Measurements from ENCODE around the gene PPP1R12B.
"Not testable (repeated sequence)": the region's sequence is repeated elsewhere in the genome, so short reads cannot be mapped to it uniquely, and the experiment has no call there.

The PPP1R12B gene

DNA sequence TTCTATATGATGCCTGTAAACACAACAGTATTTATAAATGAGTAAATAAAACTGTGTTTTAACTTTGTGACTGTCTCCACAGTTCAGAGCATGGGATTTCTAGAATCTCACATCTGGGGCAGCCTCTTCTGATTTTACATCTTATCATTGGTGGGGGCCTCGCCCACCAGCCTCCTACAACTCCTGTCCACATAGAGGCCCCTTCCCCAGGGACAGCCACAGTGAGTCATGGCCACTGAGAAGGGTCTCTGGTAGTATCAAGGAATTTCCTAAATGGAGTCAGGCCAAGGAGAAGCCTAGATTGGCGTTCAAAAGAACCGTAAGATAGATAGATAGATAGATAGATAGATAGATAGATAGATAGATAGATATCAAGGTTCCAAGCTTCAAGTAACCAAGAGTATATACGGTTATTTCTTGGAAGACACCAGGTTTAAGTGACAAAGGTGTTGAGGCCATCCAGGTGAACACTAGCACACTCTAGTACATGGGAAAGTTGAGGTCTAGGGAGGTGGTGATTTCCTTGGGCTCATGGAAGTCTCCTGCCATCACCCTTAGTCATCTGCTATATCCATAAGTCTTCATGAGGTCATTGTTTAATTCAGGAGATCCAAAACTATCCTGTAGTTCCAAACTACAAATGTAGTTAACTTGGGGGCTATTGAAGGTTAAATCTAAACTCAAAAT lies 240.1 kb downstream of the PPP1R12B start:
- no peak for DNase-seq

DNA sequence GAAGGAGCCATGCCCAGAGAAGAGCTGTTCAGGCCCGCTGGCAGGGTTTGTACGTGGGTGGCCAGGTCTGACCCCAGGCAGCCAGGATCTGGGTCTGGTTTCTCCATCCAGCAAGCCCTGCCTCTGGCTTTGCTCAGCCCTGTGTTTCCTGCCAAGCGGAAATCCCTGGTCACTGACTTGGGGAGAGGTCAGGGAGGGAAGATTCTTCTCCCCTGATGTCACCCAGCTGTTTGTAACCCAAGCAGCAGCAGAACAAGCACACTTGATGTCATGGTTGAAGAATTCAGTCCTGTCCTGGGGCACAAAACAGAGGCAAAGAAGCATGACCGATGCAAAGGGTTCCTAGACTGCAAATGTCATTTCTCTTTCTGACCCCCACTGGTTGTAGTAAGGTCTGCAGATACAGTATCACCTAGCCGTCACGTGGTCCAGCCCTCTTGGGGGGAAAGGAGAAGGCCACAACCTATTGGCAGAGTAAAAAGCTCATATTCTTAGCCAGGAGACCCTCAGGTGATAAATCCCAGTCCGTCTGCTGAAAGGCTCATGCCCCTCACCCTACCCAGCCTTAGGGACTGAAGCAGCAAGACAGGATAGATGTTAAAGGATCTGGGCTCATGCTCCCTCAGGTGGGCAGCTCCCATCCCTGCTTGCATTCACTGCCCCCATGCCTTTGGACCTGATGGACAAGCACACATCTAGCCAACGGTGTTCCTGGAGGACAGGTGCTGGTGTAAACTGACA lies 240.9 kb downstream of the PPP1R12B start:
- DNase-seq, result no peak

- no peak for DNase-seq
Observed at GRCh38 chr1:202590126-202590525, 241.6 kb downstream of the PPP1R12B start.

- no peak for DNase-seq
Observed at GRCh38 chr1:202590975-202591411, 242.5 kb downstream of the PPP1R12B start.

DNA sequence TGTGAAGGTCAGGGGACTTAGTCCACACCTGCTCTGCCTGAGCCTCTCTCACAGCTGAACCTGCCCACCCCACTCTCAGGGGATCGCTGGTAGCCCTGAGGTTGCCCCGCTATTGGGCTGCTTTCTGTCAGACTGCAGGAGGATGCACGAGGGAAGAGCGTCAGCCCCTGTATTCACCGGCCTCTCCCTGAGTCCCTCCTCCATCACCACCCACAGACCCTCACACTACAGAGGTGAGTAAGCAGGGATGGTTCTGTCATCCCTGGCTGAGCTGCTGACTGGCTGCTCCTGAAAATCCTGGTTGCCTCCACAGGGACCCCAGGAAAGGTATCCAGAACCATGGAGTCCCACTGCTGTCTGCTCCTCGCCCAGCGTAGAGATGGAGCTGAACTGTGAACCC lies 243.0 kb downstream of the PPP1R12B start:
- no peak for DNase-seq

DNA sequence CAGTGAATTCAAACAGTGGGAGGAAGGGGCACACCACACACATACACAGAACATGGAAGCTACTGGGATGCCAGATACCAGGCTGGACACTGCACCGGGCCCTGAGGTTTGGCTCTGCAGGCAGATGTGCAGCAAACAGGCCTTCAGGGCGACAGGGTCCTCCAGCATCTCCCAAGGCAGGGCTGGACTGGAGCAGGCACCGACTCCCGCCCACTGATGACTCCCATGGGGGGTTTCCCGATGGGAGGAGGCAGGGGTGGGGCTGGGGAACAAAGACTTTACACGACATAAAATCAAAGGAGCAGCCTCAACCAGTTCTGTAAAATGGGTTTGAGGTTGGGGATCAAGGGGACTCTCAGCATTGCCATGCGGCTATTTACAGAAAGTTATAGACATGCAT lies 243.6 kb downstream of the PPP1R12B start:
- no peak for DNase-seq

DNA sequence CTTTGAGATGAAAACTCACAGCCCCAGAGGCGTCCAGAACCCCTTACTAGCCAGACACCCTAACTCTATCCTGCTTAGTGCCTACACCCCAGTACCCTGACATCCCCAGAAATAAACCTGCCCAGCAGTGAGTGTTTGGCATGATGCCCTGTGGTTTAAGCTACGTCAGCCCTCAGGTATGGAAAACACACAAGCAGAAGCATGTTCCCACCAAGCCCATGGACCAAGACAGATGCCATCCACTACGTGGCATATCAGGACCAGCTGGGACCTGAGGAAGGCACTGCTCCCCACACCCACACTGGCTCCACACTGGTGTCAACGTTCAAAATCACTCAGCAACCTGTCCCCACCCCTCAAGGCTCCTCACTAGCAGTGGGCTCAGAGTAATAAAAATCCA lies 245.3 kb downstream of the PPP1R12B start:
- DNase-seq, result no peak

DNA sequence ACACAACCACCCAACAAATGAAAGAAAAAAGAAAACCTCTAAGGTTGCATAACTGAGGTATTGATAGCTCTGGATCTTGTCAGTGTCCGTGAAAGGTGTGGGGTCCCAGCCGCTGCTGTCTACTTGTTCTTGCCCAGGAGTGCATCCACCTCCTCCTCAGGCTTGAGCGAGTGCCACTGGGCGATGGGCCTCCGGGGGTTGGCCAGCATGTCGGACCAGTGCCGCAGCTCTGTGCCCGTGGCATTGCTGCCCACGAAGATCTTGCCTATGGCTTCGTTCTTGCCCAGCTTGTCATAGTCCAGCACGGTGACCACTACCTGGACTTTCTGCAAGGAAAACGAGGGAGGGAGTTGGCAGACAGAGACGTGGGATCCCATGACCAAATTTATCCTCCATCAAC lies 248.1 kb downstream of the PPP1R12B start:
- DNase-seq, result no peak

DNA sequence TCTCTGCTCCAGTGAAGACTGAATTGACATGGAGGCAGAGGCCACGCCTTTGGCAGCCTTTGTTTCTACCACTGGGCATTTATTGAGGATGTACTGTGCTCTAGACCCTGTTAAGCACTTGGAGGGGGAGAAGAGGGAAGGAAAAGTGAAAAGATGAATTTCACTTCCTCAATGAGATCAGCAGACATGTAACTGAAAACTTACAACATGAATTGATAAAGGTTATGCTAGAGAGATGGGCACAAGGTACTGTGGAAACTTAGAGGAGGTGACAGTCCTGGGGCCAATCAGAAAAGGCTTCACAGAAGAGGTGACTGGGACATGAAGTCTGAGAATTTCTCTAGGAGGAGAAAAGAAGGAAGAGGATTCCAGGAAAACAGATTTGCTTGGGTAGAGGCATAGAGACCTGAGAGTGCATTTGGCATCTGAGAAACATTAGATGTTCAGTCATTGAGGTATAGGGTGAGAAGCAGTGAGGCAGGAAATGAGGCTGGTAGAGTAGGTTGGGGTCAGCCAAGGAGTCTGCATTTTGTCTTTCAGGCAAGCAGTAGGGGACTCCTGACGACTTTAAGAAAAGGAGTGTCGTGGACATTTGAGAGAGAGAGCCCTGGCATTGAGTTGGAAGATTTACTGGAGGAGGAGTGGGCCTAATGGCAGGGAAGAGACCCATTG lies 248.7 kb downstream of the PPP1R12B start:
- no peak for DNase-seq

- DNase-seq, result peak; percentile 14
Observed at GRCh38 chr1:202599669-202600431, 251.4 kb downstream of the PPP1R12B start.

DNA sequence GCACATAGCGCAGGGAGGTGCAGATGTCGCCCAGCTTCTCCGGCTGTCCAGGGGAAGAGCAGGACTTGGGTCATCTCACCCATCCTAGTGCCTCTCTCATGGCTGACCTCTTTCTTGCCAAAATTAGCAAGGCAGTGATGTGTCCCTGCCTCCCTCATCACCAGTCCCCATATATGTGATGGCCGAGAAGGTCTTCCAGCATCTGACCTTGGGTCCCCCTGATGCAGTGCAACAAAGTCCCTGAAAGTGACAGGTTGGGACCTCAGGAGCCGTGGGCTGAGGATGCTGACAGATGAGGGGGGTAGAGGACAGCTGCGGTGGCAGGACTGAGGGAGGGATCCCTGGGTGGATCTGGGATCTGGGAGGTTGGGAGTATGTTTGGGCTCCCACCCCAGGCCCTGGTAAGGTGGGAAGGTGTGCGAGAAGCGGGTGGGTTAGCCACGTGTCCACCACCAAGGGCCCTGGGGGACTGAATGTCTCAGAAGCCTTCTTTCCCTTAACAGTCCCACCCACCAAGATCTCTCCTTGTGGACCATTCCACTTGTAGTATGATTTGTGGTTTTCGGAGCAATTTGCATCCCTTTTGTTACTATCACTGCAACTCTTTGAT lies 252.0 kb downstream of the PPP1R12B start:
- DNase-seq, result no peak

GRCh38 chr1:202603435-202603834 lies 254.9 kb downstream of the PPP1R12B start:
- no peak for DNase-seq

DNA sequence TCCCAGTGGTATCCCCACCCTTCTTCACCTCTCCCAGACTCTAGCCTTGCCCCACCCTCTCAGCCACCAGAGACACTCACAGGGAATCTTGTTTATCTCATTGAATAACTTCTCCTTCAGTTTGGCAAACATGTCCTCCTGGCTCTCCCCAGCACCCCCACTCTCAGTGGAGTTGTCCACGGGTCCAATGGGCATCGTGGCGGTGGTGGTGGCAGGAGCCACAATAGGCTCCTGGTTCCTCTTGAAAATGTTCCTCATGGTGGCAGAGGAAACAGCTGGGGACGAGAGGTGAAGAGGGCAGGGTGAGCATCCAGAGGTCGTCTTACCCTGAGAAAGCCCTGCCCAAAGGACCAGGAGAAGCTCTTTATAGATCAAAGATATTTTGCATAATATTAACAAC lies 257.0 kb downstream of the PPP1R12B start:
- no peak for DNase-seq

DNA sequence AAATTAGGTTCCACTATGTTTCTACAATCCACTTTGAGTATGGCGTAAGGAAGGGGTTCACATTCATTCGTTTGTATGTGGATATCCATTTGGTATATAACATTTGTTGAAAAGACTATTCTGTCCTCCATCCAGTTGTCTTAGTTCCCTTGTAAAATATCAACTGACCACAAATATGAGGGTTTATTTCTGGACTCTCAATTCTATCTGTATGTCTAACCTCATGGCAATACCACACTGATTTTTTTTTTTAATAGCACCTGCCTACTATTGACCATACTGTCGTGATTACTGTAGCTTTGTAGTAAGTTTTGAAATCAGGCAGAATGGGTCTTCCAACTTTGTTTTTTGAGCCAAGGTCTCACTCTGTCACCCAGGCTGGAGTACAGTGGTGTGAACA lies 263.5 kb downstream of the PPP1R12B start:
- not testable (repeated sequence) for DNase-seq

DNA sequence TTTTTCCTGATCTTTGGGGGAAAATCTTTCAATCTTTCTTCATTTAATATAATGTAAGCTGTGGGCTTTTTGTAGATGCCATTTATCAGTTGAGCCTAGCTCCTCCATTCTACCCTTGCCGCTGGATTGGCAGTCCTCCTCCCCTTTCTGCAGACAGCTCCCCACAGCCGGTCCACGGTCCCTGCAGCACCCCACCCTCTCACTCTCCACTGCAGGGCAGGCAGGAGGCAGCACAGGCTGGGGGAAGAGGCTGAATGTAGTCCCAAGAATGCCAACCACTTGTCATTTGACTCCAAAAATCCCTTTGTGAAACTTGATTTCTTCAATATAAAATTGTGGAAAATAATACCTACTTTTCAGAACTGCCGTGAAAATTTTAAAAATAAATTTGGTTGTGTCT lies 265.1 kb downstream of the PPP1R12B start:
- no peak for DNase-seq

GRCh38 chr1:202614363-202615207 lies 266.1 kb downstream of the PPP1R12B start:
- not testable (repeated sequence) for DNase-seq

DNA sequence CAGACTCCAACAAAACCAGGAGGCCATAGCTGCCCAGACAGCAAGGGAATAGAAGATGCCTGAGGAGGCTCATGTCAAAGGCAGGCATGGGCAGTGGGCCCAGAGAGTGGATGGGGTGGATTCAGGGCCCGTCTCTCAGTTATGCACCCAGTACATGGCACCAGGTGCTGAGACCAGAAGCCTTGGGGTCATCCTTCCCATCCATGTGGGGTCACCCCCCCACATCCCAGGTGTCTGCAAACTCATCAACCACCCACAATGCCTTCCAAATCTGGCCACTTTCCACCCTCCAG lies 266.7 kb downstream of the PPP1R12B start:
- not testable (repeated sequence) for DNase-seq

GRCh38 chr1:202615501-202616354 lies 267.2 kb downstream of the PPP1R12B start:
- DNase-seq, result no peak

GRCh38 chr1:202616355-202616915 lies 267.9 kb downstream of the PPP1R12B start:
- DNase-seq, result no peak

DNA sequence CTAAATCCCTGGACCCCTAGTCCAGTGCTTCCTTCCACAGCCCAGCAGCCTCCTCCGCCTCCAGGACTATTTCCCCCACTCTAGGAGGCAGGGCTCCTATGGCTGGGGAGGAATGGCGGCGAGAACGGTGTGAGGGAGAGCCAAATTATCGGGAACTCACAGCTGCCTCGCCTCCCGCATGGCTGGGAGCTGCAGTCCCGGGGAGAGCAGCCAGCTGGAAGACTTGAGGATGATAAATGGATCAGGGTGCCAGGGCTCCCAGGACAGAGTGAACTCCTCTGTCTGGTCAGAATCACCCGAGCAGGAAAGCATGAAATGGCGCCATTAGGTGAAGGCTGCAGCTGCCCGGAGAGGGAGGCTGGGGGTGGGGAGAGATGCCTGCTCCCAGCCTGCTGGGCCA lies 270.5 kb downstream of the PPP1R12B start:
- DNase-seq, result not testable (repeated sequence)

DNA sequence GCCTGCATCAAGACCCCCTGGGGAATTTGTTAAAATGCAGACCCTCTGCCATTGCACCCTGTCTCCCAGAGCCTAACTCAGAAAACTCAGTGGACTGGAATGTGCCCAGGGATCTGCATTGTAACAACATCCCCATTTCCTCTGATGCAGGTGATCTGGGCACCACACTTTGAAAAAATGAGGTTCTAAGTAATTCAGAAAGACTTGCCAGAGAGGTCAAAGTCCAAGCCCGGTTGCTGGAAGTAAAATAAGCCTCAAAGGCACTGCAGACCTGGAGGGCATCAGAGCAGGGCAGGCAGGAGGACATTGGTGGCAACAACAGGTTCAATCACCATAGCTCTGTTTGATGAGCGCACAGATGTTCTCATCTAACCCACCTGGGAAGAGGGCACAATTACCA lies 271.0 kb downstream of the PPP1R12B start:
- no peak for DNase-seq

All from NCI-H1092 treated with DMSO at 0.1 percent for 48 hours (cell line).